SK-N-SH (cell line): Measurements from ENCODE around the gene SLC38A2. TPM values are rescaled to one million over a fixed set of nuclear protein-coding genes. Genes with fewer than 3 reads are reported as not detected.

Source experiments
- CTCF ChIA-PET: fragments of 300-600, 350-600 bp; formaldehyde crosslinking; extraction: SDS; loops from one replicate; lab custom pipeline; 2021; lab: Yijun Ruan, JAX
- POLR2A ChIA-PET: fragments of 350-600 bp; sonication (Branson Sonifier 250); formaldehyde crosslinking; extraction: SDS; loops from one replicate; lab custom pipeline; 2020; ENCODE audit warnings: antibody characterized with exemption, inconsistent platforms; lab: Yijun Ruan, JAX
- DNase-seq: peaks from one replicate; pipeline ENCODE4 v3.0.0; 2012
- H2AFZ ChIP-seq: fragments of 200-600 bp; sonication (generic); 2 replicates; pipeline ENCODE4 v1.8.1; 2016; ENCODE audit warnings: antibody characterized with exemption, mild to moderate bottlenecking, low read depth
- H3F3A ChIP-seq: fragments of 200-600 bp; sonication (generic); replicated peaks from 2 replicates; pipeline ENCODE3; 2016; ENCODE audit warnings: antibody characterized with exemption, mild to moderate bottlenecking; ENCODE audit not compliant: insufficient read depth
- H3K27ac ChIP-seq, 2 experiments: fragments of 200-500 bp in 1 of 2; fragments of 200-600 bp in 1 of 2; sonication (Bioruptor generic) in 1 of 2; sonication (generic), shearing (Covaris generic) in 1 of 2; 2 replicates each; pipeline versions ENCODE4 v1.5.1 to v1.6.1; 2014 to 2016; ENCODE audit warnings: low read depth in 2 of 2, inconsistent platforms in 1 of 2, low read length in 1 of 2, mild to moderate bottlenecking in 1 of 2, mixed read lengths in 1 of 2
- H3K27me3 ChIP-seq: fragments of 200-600 bp; sonication (generic), shearing (Covaris generic); 2 replicates; pipeline ENCODE4 v1.6.1; 2016; ENCODE audit warnings: mixed run types; ENCODE audit not compliant: insufficient read depth
- H3K36me3 ChIP-seq, 2 experiments: fragments of 200-500 bp in 1 of 2; fragments of 200-600 bp in 1 of 2; sonication (Bioruptor generic) in 1 of 2; sonication (generic) in 1 of 2; replicated peaks in 1 of 2; 2 replicates each; pipeline versions ENCODE3 to v1.5.1; 2014 to 2016; ENCODE audit warnings: low read length in 1 of 2, mild to moderate bottlenecking in 1 of 2; ENCODE audit not compliant: insufficient read depth in 2 of 2, control insufficient read depth in 1 of 2
- H3K4me1 ChIP-seq, 2 experiments: fragments of 200-500 bp in 1 of 2; fragments of 200-600 bp in 1 of 2; sonication (Bioruptor generic) in 1 of 2; sonication (generic), shearing (Covaris generic) in 1 of 2; 2 replicates each; pipeline versions ENCODE4 v1.5.1 to v1.6.1; 2014 to 2016; ENCODE audit warnings: low read depth in 1 of 2, low read length in 1 of 2, mixed run types in 1 of 2; ENCODE audit not compliant: insufficient read depth in 2 of 2, control insufficient read depth in 1 of 2
- H3K4me2 ChIP-seq: fragments of 200-600 bp; sonication (generic), shearing (Covaris generic); 2 replicates; pipeline ENCODE4 v1.6.1; 2017; ENCODE audit warnings: mixed run types
- H3K4me3 ChIP-seq, 2 experiments: fragments of 200-500 bp in 1 of 2; fragments of 200-600 bp in 1 of 2; sonication (Bioruptor generic) in 1 of 2; sonication (generic), shearing (Covaris generic) in 1 of 2; 2 replicates each; pipeline versions ENCODE4 v1.5.1 to v1.8.1; 2014 to 2016; ENCODE audit warnings: low read depth in 2 of 2, inconsistent platforms in 1 of 2, low read length in 1 of 2, mild to moderate bottlenecking in 1 of 2, mixed read lengths in 1 of 2, moderate library complexity in 1 of 2
- H3K79me2 ChIP-seq: fragments of 200-600 bp; sonication (generic); 2 replicates; pipeline ENCODE4 v1.8.1; 2017; ENCODE audit warnings: mild to moderate bottlenecking; ENCODE audit not compliant: insufficient read depth
- H3K9ac ChIP-seq: fragments of 200-600 bp; sonication (generic); 2 replicates; pipeline ENCODE4 v1.6.1; 2017; ENCODE audit warnings: mixed run types
- H3K9me2 ChIP-seq: fragments of 200-600 bp; sonication (generic); 2 replicates; pipeline ENCODE4 v1.6.1; 2017; ENCODE audit warnings: mixed run types
- H3K9me3 ChIP-seq: fragments of 200-600 bp; sonication (generic); 2 replicates; pipeline ENCODE4 v1.6.1; 2017; ENCODE audit warnings: mixed run types, mild to moderate bottlenecking, moderate library complexity
- H4K20me1 ChIP-seq: fragments of 200-600 bp; sonication (generic); 2 replicates; pipeline ENCODE4 v1.6.1; 2017; ENCODE audit warnings: mild to moderate bottlenecking, mixed run types; ENCODE audit not compliant: insufficient read depth
- CHD2 ChIP-seq: fragments of 150-350 bp; IDR thresholded peaks from 2 replicates; pipeline ENCODE4 v1.6.1; 2018; ENCODE audit warnings: low read length; ENCODE audit not compliant: partially characterized antibody
- JUND ChIP-seq: IDR thresholded peaks from 2 replicates; pipeline ENCODE4 v1.4.0; 2012
- MEF2A ChIP-seq: IDR thresholded peaks from 2 replicates; pipeline ENCODE4 v1.4.0; 2012; ENCODE audit warnings: low read depth, borderline replicate concordance
- POLR2AphosphoS5 ChIP-seq: IDR thresholded peaks from 2 replicates; pipeline ENCODE4 v1.6.1; 2012; ENCODE audit warnings: low read depth, low read length
- RXRA ChIP-seq: IDR thresholded peaks from 2 replicates; pipeline ENCODE4 v1.4.0; 2012; ENCODE audit warnings: low read depth, mild to moderate bottlenecking, borderline replicate concordance
- WGBS: methylation state at CpG from one replicate; pipeline ENCODE4 v1.1.6; 2017; ENCODE audit warnings: low lambda C conversion rate; 5-methylcytosine and 5-hydroxymethylcytosine counted together
- polyA plus RNA-seq, 3 experiments: library from polyadenylated mRNA; depleted of rRNA; stranded (reverse); fragments of >200 nt; gene quantifications; 2 replicates each; pipeline ENCODE4 v1.2.3, GENCODE V29; 2012
- TF ChIP-seq, protein P1 (sequence below): IDR thresholded peaks from 2 replicates; pipeline ENCODE4 v1.4.0; 2012; ENCODE audit warnings: low read depth, borderline replicate concordance
- TF ChIP-seq, protein P2 (sequence below): fragments of 150-350 bp; IDR thresholded peaks from 2 replicates; pipeline ENCODE4 v1.6.1; 2017; ENCODE audit warnings: antibody characterized with exemption, low read length, low read depth, borderline replicate concordance
- TF ChIP-seq, protein P3 (sequence below): IDR thresholded peaks from 2 replicates; pipeline ENCODE4 v1.6.1; 2012; ENCODE audit warnings: mild to moderate bottlenecking, low read depth, low read length, moderate library complexity
- TF ChIP-seq, protein P4 (sequence below): IDR thresholded peaks from 2 replicates; pipeline ENCODE4 v1.4.0; 2012; ENCODE audit warnings: low read depth
- TF ChIP-seq, protein P5 (sequence below): IDR thresholded peaks from 2 replicates; pipeline ENCODE4 v1.4.0; 2012; ENCODE audit warnings: low read depth, borderline replicate concordance

SLC38A2 gene
- polyA plus RNA-seq, 1 of the 3 experiments (the other 2 are of a cell fraction): 135 TPM

DNA sequence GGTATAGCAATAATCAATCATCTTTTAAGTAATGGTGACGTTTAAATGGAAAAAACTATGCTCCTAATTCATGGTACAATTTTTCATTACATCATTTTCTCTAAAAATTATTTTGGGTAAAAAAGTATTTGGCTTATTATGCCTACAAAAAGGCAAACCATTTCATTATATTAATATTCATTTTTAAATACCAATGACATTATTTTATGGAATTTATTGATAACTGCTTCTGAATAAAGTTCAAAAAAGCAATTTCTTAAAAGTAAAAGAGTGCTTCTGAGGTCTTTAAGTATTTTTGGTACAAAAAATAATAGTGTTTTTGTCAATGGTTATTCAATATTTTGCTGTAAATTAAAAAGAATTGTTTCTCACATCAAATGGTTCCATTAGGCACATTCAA is 12.2 kb downstream of the SLC38A2 start (continued):
- TF ChIP-seq, protein P1, sequence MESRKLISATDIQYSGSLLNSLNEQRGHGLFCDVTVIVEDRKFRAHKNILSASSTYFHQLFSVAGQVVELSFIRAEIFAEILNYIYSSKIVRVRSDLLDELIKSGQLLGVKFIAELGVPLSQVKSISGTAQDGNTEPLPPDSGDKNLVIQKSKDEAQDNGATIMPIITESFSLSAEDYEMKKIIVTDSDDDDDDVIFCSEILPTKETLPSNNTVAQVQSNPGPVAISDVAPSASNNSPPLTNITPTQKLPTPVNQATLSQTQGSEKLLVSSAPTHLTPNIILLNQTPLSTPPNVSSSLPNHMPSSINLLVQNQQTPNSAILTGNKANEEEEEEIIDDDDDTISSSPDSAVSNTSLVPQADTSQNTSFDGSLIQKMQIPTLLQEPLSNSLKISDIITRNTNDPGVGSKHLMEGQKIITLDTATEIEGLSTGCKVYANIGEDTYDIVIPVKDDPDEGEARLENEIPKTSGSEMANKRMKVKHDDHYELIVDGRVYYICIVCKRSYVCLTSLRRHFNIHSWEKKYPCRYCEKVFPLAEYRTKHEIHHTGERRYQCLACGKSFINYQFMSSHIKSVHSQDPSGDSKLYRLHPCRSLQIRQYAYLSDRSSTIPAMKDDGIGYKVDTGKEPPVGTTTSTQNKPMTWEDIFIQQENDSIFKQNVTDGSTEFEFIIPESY: no peak
- TF ChIP-seq, all 33 proteins: peak for 0

DNA sequence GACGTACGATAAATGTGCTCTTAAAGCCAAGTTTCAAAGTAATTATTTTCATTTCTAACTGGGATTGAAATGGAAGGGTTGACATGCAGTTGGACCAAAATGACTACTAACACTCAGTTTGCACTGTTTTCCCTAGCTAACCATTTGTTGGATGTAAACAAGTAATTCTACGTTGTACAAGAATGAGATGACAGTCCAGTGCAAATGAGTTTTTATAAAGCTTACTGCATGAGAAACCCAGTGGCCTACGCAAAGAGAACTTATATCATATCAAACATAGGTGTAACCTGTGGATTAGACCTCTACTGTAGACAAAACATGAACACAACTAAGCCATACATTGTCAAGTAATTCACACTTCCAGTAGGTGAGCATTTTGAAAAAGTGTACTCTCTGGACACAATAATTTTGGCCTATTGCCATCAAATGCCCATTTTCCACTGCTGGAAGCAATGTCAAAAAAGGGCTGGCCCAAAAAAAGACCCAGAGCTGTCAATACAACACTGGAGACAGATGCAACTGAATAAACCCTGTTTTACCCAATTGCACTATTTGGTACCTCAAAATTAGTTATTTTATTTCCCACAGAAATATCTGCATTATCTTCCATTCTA is 12.8 kb downstream of the SLC38A2 start:
- Histone ChIP-seq H3K4me1 (peaks cover 0 to 19% of the 10 kb centered on the region in 2 experiments; a peak in 3 of 4 replicates), H3K9me2 (no peaks in the 10 kb centered on the region), H2AFZ (no peak overlapping the region), H3K27me3 (no peaks in the 10 kb centered on the region), H3K9ac (no peak overlapping the region), H3K4me2 (no peak overlapping the region; the same call in 1 of the 2 replicates), H4K20me1 (peaks cover 83% of the 10 kb centered on the region), H3K9me3 (no peaks in the 10 kb centered on the region), H3K4me3 (no peak overlapping the region), H3F3A (peaks cover 89% of the 10 kb centered on the region), H3K36me3 (peaks cover 61 to 65% of the 10 kb centered on the region in 2 experiments), H3K27ac (peak overlapping the region in 1 of 2 experiments; percentile 34; a peak in 3 of 4 replicates), H3K79me2 (peaks cover 24% of the 10 kb centered on the region)
- no peak for DNase-seq
- TF ChIP-seq, protein P2, sequence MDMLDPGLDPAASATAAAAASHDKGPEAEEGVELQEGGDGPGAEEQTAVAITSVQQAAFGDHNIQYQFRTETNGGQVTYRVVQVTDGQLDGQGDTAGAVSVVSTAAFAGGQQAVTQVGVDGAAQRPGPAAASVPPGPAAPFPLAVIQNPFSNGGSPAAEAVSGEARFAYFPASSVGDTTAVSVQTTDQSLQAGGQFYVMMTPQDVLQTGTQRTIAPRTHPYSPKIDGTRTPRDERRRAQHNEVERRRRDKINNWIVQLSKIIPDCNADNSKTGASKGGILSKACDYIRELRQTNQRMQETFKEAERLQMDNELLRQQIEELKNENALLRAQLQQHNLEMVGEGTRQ: no peak
- TF ChIP-seq POLR2AphosphoS5: peak; percentile 54; the same call in 1 of the 2 replicates
- ChIA-PET POLR2A (no interaction called here), CTCF (no interaction called here)
- 96% methylated on average over 4 of the region's 4 CpGs for WGBS

DNA sequence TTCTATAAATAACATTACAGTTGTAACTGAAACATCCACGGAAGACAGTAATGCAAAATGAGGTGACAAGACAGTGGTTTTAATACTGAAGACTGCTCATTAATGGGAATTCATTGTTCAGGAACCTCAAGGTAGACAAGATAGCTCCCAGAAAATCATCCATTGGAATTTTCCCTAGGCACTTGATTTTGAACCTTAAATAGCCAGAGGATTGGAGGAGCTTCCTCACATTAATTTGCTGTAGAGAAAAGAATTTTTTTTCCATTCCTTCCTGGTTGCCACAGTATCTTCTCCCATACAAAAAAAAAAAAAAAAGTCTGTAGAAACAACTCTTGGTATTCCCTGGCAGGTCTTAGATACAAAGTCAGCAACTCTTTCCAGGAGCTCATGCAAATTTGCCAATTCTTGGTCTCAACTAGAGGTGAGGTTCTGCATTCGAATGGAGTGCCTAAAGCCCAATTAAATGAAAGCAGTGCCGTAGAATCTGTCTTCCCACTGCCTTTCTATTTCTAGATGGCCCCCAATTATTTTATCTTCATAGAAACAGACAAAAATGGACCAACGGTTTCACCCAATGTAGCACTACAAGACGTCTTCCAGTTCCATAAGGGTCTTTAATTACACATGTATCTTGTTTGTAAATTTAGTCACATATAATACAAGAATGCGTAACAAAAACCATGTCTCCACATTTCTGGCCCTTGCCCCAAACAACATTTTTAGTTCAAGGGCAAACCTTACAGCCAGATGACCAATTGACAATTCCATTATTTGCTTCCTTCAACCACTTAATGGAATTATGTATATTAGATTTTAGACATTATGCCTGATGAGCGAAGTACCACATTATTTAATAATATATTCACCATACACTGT is 13.5 kb downstream of the SLC38A2 start:
- no peak overlapping the region for H3K4me3 ChIP-seq
- H3K79me2 ChIP-seq: peaks cover 21% of the 10 kb centered on the region
- no peak overlapping the region for H2AFZ ChIP-seq
- peaks cover 0 to 15% of the 10 kb centered on the region in 2 experiments; a peak in 3 of 4 replicates for H3K4me1 ChIP-seq
- H3F3A ChIP-seq: peaks cover 87% of the 10 kb centered on the region
- H3K36me3 ChIP-seq: peaks cover 54 to 58% of the 10 kb centered on the region in 2 experiments
- H3K9me3 ChIP-seq: no peaks in the 10 kb centered on the region
- ChIA-PET CTCF (no interaction called here), POLR2A (interaction anchor here (0.6 kb wide), 1 partner anchor 275 kb away, joined by 3 read pairs; no protein-coding TSS in a partner anchor)
- no peaks in the 10 kb centered on the region for H3K27me3 ChIP-seq
- peaks cover 75% of the 10 kb centered on the region for H4K20me1 ChIP-seq
- H3K9ac ChIP-seq: no peak overlapping the region
- peak; percentile 35 for TF ChIP-seq POLR2AphosphoS5
- no peak for TF ChIP-seq CHD2
- 0 out of 2 replicates have a peak, but pooled peaks have one; percentile 5 for TF ChIP-seq JUND
- no peak for TF ChIP-seq RXRA
- TF ChIP-seq, protein P3, sequence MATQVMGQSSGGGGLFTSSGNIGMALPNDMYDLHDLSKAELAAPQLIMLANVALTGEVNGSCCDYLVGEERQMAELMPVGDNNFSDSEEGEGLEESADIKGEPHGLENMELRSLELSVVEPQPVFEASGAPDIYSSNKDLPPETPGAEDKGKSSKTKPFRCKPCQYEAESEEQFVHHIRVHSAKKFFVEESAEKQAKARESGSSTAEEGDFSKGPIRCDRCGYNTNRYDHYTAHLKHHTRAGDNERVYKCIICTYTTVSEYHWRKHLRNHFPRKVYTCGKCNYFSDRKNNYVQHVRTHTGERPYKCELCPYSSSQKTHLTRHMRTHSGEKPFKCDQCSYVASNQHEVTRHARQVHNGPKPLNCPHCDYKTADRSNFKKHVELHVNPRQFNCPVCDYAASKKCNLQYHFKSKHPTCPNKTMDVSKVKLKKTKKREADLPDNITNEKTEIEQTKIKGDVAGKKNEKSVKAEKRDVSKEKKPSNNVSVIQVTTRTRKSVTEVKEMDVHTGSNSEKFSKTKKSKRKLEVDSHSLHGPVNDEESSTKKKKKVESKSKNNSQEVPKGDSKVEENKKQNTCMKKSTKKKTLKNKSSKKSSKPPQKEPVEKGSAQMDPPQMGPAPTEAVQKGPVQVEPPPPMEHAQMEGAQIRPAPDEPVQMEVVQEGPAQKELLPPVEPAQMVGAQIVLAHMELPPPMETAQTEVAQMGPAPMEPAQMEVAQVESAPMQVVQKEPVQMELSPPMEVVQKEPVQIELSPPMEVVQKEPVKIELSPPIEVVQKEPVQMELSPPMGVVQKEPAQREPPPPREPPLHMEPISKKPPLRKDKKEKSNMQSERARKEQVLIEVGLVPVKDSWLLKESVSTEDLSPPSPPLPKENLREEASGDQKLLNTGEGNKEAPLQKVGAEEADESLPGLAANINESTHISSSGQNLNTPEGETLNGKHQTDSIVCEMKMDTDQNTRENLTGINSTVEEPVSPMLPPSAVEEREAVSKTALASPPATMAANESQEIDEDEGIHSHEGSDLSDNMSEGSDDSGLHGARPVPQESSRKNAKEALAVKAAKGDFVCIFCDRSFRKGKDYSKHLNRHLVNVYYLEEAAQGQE: no peak
- TF ChIP-seq MEF2A: no peak
- TF ChIP-seq, protein P4, sequence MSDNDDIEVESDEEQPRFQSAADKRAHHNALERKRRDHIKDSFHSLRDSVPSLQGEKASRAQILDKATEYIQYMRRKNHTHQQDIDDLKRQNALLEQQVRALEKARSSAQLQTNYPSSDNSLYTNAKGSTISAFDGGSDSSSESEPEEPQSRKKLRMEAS: no peak
- TF ChIP-seq, protein P5, sequence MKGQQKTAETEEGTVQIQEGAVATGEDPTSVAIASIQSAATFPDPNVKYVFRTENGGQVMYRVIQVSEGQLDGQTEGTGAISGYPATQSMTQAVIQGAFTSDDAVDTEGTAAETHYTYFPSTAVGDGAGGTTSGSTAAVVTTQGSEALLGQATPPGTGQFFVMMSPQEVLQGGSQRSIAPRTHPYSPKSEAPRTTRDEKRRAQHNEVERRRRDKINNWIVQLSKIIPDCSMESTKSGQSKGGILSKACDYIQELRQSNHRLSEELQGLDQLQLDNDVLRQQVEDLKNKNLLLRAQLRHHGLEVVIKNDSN: no peak
- H3K27ac ChIP-seq: peak overlapping the region in 1 of 2 experiments; percentile 34; a peak in 3 of 4 replicates
- WGBS: 91% methylated on average over 7 of the region's 7 CpGs
- no peak overlapping the region for H3K4me2 ChIP-seq
- DNase-seq: no peak
- no peaks in the 10 kb centered on the region for H3K9me2 ChIP-seq
